ENCODE results near the gene SLIT3.

Gene SLIT3

GRCh38 chr5:168685566-168685965 lies 615.4 kb downstream of the SLIT3 start:
- no peak for DNase-seq

GRCh38 chr5:168683927-168684295 lies 617.0 kb downstream of the SLIT3 start:
- DNase-seq: no peak

- no peak for DNase-seq
Observed at GRCh38 chr5:168683247-168683926, 617.6 kb downstream of the SLIT3 start.

- peak in 1 of 56 donors; percentile 2 for DNase-seq
Observed at GRCh38 chr5:168681556-168682183, 619.3 kb downstream of the SLIT3 start.

GRCh38 chr5:168680395-168680794 lies 620.5 kb downstream of the SLIT3 start:
- DNase-seq: no peak

- DNase-seq: peak in 52 of 56 donors; percentile 3 to 84 (median 34)
Observed at GRCh38 chr5:168679515-168679920, 621.4 kb downstream of the SLIT3 start.

GRCh38 chr5:168676501-168676900 lies 624.4 kb downstream of the SLIT3 start:
- DNase-seq: peak in 2 of 56 donors; percentile 9 to 11

GRCh38 chr5:168675883-168676408 lies 625.0 kb downstream of the SLIT3 start:
- no peak for DNase-seq

- no peak for DNase-seq
Observed at GRCh38 chr5:168674893-168675482, 626.0 kb downstream of the SLIT3 start.

GRCh38 chr5:168672888-168673287 lies 628.1 kb downstream of the SLIT3 start:
- no peak for DNase-seq

GRCh38 chr5:168672016-168672415 lies 628.9 kb downstream of the SLIT3 start:
- DNase-seq: no peak

GRCh38 chr5:168670881-168671575 lies 629.9 kb downstream of the SLIT3 start:
- no peak for DNase-seq

GRCh38 chr5:168669668-168670378 lies 631.1 kb downstream of the SLIT3 start:
- no peak for DNase-seq

GRCh38 chr5:168669156-168669555 lies 631.8 kb downstream of the SLIT3 start:
- DNase-seq: no peak

GRCh38 chr5:168668078-168668477 lies 632.9 kb downstream of the SLIT3 start:
- no peak for DNase-seq

- no peak for DNase-seq
Observed at GRCh38 chr5:168667301-168667840, 633.6 kb downstream of the SLIT3 start.

- no peak for DNase-seq
Observed at GRCh38 chr5:168666356-168666755, 634.6 kb downstream of the SLIT3 start.

GRCh38 chr5:168663276-168664004 lies 637.5 kb downstream of the SLIT3 start:
- no peak for DNase-seq

GRCh38 chr5:168661593-168662485 lies 639.1 kb downstream of the SLIT3 start:
- DNase-seq: no peak

Data from amygdala (tissue), 56 donors.